Hematopoietic multipotent progenitor cell treated with erythropoietin and hydrocortisone succinate and interleukin-3 and kit ligand, for 8 days (in vitro differentiated cells): Measurements from ENCODE around the gene DOK6.

ENCODE experiments used
- DNase-seq: peaks from one replicate; pipeline ENCODE4 v3.0.0-alpha.2; 2015

DOK6 gene

DNA sequence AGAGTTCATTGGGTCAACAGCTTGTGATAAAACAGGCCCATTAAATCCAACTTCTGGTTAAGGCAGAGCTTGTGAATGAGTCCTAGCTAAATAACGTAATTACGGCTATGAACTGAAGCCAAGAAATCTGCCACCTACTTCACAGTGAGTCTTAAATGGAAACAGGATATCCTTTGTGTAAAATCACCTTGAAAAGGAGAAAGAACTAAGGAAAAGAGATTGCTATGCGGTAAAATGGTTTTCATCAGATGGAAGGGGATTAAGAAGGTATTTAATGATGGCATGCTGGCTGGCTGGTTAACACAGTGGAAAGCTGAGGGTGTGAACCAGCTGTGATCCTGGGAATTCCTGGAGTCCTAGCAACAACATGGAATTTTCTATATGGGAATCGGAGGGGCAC is 156.6 kb downstream of the DOK6 start:
- no peak for DNase-seq

DNA sequence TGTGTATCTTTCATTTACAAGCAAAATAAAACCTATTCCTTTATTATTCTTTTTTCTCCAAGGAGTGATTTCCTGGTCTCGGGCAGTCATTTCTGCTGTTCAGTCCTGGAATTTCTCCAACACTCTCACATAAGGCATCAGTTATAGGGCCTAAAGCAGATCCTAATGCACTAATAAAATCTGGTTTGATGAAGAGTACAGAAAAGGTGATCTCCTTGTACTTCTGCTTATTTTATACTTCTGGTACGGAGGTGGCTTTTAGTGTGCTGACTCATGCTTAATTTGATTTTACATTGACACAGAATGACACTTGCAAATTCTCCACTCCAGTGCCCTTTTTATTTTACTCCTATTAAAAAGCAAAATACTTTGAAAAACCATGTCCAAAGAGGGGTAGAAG is 157.4 kb downstream of the DOK6 start:
- no peak for DNase-seq

- no peak for DNase-seq
These were observed 158.9 kb downstream of the DOK6 start for GRCh38 chr18:69559604-69560003.

- no peak for DNase-seq
These were observed 163.9 kb downstream of the DOK6 start for GRCh38 chr18:69564602-69565001.

DNA sequence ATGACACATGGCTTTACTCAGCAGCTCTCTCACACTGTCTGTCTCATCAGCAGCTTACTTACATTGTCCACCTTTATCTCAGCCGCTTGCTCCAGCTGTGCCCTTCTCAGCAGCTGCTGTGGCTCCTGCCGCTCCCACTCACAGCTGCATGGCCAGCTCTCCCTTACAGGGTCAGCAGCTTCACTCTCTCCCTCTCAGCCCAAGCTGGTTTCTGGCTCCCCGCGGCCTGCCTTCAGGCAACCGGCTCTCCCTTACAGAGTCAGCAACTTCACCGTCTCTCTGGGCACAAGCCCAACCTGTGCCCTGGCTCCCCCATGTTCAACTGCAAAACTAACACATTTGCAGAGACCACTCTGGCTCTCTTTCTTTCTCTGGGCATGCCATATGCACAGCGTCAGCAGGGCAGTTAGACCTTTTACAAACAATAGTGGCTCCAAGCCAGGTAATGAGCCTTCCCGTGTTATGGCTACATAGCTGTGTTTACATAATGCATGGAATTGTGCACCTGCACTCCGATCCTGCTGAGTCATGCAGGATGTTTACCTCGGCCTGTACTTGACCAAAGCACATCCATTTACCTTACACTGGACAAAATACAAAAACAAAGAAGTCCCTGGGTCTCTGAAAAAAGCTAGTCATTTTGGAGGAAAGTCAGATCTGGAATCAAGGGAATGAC is 167.3 kb downstream of the DOK6 start:
- no peak for DNase-seq

DNA sequence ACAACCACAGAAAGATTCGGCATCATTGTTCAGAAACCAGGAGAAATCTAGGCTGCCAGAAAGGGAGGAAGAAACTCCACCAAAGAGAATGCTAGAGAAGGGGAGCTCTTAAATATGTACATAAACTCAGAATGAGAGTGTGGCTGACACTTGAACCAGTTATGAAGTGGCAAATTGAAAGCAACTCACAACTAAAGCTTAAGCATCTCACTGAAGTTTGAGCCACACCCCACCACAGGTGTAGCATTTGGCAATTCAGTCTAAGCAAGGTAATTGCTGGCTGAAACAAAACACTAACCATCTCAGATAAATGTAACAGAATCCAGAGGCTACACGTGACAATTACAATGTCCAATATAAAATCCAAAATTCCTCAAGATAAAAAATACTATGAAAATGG is 168.4 kb downstream of the DOK6 start:
- no peak for DNase-seq

DNA sequence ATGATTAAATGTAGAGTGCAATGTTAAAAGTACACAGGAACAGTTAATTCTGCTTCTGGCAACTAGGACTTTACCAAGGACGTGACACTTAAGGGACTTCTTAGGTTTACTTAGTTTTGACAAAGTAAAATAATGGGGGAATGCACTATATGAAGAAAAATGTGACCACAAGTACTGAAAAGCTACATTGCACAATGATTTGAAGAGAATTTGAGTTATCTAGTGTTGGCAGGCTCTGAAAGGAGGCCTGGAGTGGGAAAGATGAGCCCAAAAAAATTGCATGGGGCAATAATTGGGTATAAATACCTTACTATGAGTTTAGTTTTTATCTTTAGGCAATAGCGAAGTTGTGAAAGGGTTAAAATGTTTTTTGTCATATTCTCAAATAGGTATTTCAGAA is 173.7 kb downstream of the DOK6 start:
- DNase-seq = no peak

- no peak for DNase-seq
These were observed 179.4 kb downstream of the DOK6 start for GRCh38 chr18:69580107-69580506.

DNA sequence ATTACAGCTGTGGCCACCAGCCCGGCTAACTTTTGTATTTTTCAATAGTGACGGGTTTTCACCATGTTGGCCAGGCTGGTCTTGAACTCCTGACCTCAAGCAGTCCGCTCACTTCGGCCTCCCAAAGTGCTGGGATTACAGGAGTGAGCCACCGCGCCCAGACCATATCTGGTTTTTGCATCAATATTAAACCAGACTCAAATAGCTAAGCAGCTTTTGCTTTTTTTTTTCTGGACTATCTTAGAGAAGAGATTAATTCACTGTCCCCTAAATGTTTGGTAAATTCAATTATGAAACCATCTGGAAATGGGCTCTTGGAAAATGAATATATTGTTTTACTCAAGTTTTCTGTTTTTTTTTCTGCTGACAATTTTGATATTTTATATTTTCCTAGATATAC is 183.7 kb downstream of the DOK6 start:
- no peak for DNase-seq

- DNase-seq = no peak
These were observed 185.0 kb downstream of the DOK6 start for GRCh38 chr18:69585696-69586095.

- no peak for DNase-seq
These were observed 185.8 kb downstream of the DOK6 start for GRCh38 chr18:69586537-69586936.

GRCh38 chr18:69588301-69588700 is 187.6 kb downstream of the DOK6 start:
- DNase-seq = no peak

DNA sequence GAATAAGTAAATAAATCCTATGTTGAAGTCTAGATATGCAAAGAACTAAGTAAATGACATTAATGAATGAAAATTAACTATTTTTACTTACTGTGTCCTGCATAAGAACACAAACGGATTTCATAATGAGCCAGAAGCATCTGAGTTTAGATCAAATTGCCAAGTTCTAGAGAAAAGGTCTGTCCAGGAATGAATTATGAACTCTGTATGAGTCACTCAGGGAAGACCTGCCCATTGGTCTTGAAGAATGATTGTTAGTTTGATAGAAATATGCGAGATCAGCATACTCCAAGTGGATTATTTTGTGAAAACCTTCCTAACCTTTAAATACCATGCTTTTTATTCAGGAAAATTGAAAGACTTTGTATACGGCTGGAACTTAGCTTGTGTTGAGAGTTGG is 189.5 kb downstream of the DOK6 start:
- DNase-seq = no peak

- no peak for DNase-seq
These were observed 195.7 kb downstream of the DOK6 start for GRCh38 chr18:69596345-69596744.

DNA sequence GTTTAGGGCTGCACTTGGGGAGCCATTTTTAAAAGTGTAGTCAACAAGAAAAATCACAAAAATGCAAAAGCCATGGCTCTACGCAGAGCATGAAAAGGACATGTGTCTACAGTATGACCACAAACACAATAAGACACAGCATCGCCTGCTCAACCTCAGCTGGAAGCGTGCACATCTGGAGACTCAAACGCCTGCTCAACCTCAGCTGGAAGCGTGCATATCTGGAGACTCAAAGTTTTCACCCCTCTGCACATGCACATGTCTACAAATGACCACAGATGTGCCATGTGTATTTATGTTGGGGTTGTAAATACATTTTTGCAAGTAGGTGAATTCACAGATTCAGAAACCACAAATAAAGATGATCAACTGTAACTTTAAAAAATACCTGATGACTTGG is 196.9 kb downstream of the DOK6 start:
- no peak for DNase-seq

DNA sequence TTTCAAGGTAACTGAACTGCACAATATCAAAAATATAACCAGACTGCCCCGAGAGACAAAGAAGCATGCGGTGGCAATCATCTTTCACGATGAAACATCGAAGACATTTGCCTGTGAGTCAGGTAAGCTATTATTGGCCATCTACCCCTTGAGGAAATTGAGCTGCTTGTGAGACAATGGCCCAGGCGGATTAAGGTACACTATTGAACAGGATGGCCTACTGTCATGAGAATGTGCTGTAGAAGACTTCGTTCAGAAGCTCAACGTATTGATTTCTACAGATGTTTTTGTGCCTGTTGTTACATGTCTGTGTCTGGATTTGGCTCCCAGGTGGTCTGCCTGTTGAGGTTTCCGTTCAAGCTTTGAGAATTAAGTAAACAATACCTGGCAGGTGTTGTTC is 198.7 kb downstream of the DOK6 start:
- DNase-seq = no peak

DNA sequence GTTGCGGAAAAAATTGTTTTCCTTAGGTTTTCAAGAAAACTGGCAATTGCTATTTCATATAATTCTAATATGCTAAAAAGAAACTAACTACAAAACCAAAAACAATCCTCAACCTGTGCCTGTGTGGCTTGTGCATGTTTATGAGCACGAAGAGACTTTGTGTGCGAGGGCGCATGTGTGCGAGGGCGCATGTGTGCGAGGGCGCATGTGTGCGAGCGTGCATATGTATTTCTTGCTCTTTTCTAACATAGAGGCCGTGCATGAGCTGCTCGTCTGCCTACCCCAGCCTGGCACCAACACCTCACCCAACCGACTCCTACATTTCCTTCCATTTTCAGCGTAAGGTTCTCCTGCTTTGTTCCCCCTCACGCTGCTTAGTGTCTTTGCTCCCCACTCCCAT is 211.6 kb downstream of the DOK6 start:
- DNase-seq = no peak

DNA sequence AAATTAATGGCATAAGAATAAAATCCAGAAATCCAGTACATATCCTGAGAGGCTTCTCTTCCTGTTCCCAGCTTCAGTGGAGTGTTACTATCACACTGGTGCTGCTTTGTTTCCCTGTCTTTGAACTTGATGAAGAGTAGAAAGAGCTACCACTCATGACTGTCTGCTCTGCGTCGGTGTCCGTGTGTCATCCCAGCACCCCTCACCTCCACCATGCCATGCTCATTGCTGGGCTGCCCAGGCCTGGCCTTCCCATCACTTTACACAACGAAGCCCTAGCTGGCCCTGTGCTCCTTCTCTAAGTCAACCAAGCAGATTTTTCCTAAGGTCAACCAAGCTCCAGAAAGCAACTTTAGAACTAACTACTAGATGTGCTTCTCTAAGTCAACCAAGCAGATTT is 215.4 kb downstream of the DOK6 start:
- DNase-seq = no peak

GRCh38 chr18:69617408-69617807 is 216.7 kb downstream of the DOK6 start:
- no peak for DNase-seq

- no peak for DNase-seq
These were observed 217.2 kb downstream of the DOK6 start for GRCh38 chr18:69617888-69618287.

- no peak for DNase-seq
These were observed 221.5 kb downstream of the DOK6 start for GRCh38 chr18:69622184-69622583.

DNA sequence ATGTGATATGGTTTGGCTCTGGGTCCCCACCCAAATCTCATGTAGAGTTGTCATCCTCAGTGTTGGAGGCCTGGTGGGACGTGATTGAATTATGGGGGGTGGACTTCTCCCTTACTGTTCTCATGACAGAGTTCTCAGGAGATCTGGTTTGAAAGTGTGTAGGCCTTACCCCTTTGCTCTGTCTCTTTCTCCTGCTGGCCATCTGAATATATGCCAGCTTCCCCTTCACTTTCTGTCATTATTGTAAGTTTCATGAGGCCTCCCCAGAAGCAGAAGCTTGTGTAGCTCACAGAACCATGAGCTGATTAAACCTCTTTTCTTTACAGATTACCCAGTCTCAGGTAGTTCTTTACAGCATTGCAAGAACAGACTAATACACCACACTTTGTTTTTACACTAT is 222.3 kb downstream of the DOK6 start:
- no peak for DNase-seq

GRCh38 chr18:69626171-69626570 is 225.5 kb downstream of the DOK6 start:
- no peak for DNase-seq

GRCh38 chr18:69626643-69627242 is 226.1 kb downstream of the DOK6 start:
- no peak for DNase-seq

DNA sequence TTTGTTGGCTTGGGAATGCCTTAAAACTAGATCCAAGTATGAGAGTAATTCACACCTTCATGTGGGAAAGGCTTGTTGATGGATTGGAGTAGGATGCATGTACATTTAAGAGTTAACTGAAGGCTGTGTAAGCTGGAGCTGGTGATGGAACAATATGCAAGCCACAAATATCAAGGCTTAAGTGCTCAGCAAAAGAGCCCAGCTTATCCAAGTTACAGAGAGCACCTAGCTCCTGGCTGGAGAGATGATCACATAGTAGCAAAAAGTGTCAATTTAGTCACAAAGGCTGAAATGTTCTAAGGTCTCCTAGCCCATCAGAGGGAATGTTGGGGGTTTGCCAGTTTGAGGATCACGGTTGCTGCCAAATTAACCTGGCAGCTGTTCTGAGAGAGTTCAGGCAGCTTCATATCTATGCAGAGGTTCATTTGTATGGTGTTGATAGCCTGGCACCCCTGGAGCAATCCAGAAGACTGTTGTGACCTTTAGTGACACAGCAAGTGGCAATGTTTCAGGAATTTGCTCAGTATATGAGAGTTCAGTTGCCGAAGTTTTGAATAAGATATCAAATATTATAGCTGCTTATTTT is 228.2 kb downstream of the DOK6 start:
- DNase-seq = no peak
